HG03521 (cell line): ENCODE measurements around the gene THOC6.

ENCODE experiments used
- ATAC-seq: cut with Tn5 transposase; IDR thresholded peaks from one replicate; pipeline ENCODE4 v1.9.1; 2021; ENCODE audit warnings: mild to moderate bottlenecking, moderate library complexity; ENCODE audit not compliant: unreplicated experiment

Gene THOC6

GRCh38 chr16:2991566-2992261, 32.1 kb upstream of the THOC6 start:
- no peak for ATAC-seq

- no peak for ATAC-seq
Measured at GRCh38 chr16:2992383-2993081, 31.3 kb upstream of the THOC6 start.

- ATAC-seq, result no peak
Measured at GRCh38 chr16:2996298-2996697, 27.5 kb upstream of the THOC6 start.

- ATAC-seq, result no peak
Measured at GRCh38 chr16:2999929-3000328, 23.9 kb upstream of the THOC6 start.

GRCh38 chr16:3000540-3000939, 23.3 kb upstream of the THOC6 start:
- ATAC-seq, result no peak

GRCh38 chr16:3001316-3001715, 22.5 kb upstream of the THOC6 start:
- ATAC-seq, result no peak

GRCh38 chr16:3003582-3004270, 20.1 kb upstream of the THOC6 start:
- peak; percentile 95 for ATAC-seq

- peak; percentile 9 for ATAC-seq
Measured at GRCh38 chr16:3004319-3004718, 19.5 kb upstream of the THOC6 start.

- no peak for ATAC-seq
Measured at GRCh38 chr16:3004781-3005284, 19.0 kb upstream of the THOC6 start.

- ATAC-seq, result no peak
Measured at GRCh38 chr16:3007059-3007956, 16.5 kb upstream of the THOC6 start.

GRCh38 chr16:3007957-3008689, 15.7 kb upstream of the THOC6 start:
- no peak for ATAC-seq

- no peak for ATAC-seq
Measured at GRCh38 chr16:3008690-3009037, 15.2 kb upstream of the THOC6 start.

GRCh38 chr16:3009568-3010390, 14.1 kb upstream of the THOC6 start:
- no peak for ATAC-seq

- ATAC-seq, result no peak
Measured at GRCh38 chr16:3010510-3010909, 13.3 kb upstream of the THOC6 start.

GRCh38 chr16:3012246-3012645, 11.6 kb upstream of the THOC6 start:
- ATAC-seq, result no peak

GRCh38 chr16:3012828-3013420, 10.9 kb upstream of the THOC6 start, which contains the start of gene CLDN9:
TSS of gene CLDN9 (plus strand) at chr16:3012923. CDS start at chr16:3013363, 440 bp downstream.
- no peak for ATAC-seq

GRCh38 chr16:3013491-3013951, 10.3 kb upstream of the THOC6 start:
- no peak for ATAC-seq

GRCh38 chr16:3013998-3014690, 9.7 kb upstream of the THOC6 start:
- ATAC-seq, result no peak
